Neural progenitor cell (in vitro differentiated cells): Measurements from ENCODE around the gene DNASE2. TPM values are rescaled to one million over a fixed set of nuclear protein-coding genes. Genes with fewer than 3 reads are reported as not detected.

Experiments
- DNase-seq: peaks from one replicate; pipeline ENCODE4 v3.0.0-alpha.2; 2016; ENCODE audit warnings: low spot score
- H2AFZ ChIP-seq: fragments of 200-600 bp; sonication (generic); replicated peaks from 2 replicates; pipeline ENCODE4 v1.6.1; 2016; ENCODE audit warnings: antibody characterized with exemption
- H3F3A ChIP-seq: fragments of 200-600 bp; sonication (generic); 2 replicates; pipeline ENCODE4 v1.6.1; 2016; ENCODE audit warnings: antibody characterized with exemption, low read depth
- H3K27ac ChIP-seq: fragments of 200-600 bp; sonication (generic); 2 replicates; pipeline ENCODE4 v1.5.1; 2016; ENCODE audit warnings: mild to moderate bottlenecking
- H3K27me3 ChIP-seq: fragments of 200-600 bp; sonication (generic); 2 replicates; pipeline ENCODE4 v1.6.1; 2016; ENCODE audit warnings: mild to moderate bottlenecking, moderate library complexity
- H3K36me3 ChIP-seq: fragments of 200-600 bp; sonication (generic); 2 replicates; pipeline ENCODE4 v1.5.1; 2016
- H3K4me1 ChIP-seq: fragments of 200-600 bp; sonication (generic); 2 replicates; pipeline ENCODE4 v1.6.1; 2016; ENCODE audit warnings: mixed run types
- H3K4me2 ChIP-seq: fragments of 200-600 bp; sonication (generic); 2 replicates; pipeline ENCODE4 v1.6.1; 2016
- H3K4me3 ChIP-seq: fragments of 200-600 bp; sonication (generic); 2 replicates; pipeline ENCODE4 v1.5.1; 2016
- H3K79me2 ChIP-seq: fragments of 200-600 bp; sonication (generic); 2 replicates; pipeline ENCODE4 v1.6.1; 2016; ENCODE audit warnings: low read depth
- H3K9ac ChIP-seq: fragments of 200-600 bp; sonication (generic); 2 replicates; pipeline ENCODE4 v1.6.1; 2016
- H3K9me3 ChIP-seq: fragments of 200-600 bp; sonication (generic); 2 replicates; pipeline ENCODE4 v1.5.1; 2016; ENCODE audit warnings: low read depth
- H4K20me1 ChIP-seq: fragments of 200-600 bp; sonication (generic); 2 replicates; pipeline ENCODE4 v1.6.1; 2016; ENCODE audit warnings: low read depth
- H3K27ac Mint-ChIP-seq: 3 replicates; pipeline ENCODE4 v1.8.0; 2021; ENCODE audit warnings: mixed read lengths
- H3K27me3 Mint-ChIP-seq: 2 replicates; pipeline ENCODE4 v1.8.0; 2022; ENCODE audit warnings: low read depth, mild to moderate bottlenecking, inconsistent platforms, moderate library complexity, mixed read lengths; ENCODE audit not compliant: insufficient read depth
- H3K36me3 Mint-ChIP-seq: 3 replicates; pipeline ENCODE4 v1.8.0; 2021; ENCODE audit warnings: mixed read lengths
- H3K4me1 Mint-ChIP-seq: 3 replicates; pipeline ENCODE4 v1.8.0; 2021; ENCODE audit warnings: mixed read lengths
- H3K4me3 Mint-ChIP-seq: 3 replicates; pipeline ENCODE4 v1.8.0; 2021; ENCODE audit warnings: mild to moderate bottlenecking, moderate library complexity, mixed read lengths
- H3K9me3 Mint-ChIP-seq: 3 replicates; pipeline ENCODE4 v1.8.0; 2020; ENCODE audit warnings: mixed read lengths
- CTCF ChIP-seq: fragments of 200-600 bp; sonication (generic); IDR thresholded peaks from 2 replicates; pipeline ENCODE4 v1.5.1; 2017; ENCODE audit warnings: antibody characterized with exemption, mild to moderate bottlenecking
- EZH2 ChIP-seq: fragments of 200-600 bp; sonication (generic); IDR thresholded peaks from 2 replicates; pipeline ENCODE4 v1.6.1; 2017; ENCODE audit warnings: antibody characterized with exemption, mild to moderate bottlenecking, moderate library complexity
- EZH2phosphoT487 ChIP-seq: fragments of 200-600 bp; sonication (generic); IDR thresholded peaks from 2 replicates; pipeline ENCODE4 v1.6.1; 2017; ENCODE audit warnings: antibody characterized with exemption
- total RNA-seq: library from RNA; depleted of rRNA; stranded (reverse); fragments of >200 nt; gene quantifications from 2 replicates; pipeline ENCODE4 v1.2.3, GENCODE V29; 2015; ENCODE audit warnings: low replicate concordance

The DNASE2 gene
- total RNA-seq, 1 donor from 2014 or later = 8.7 TPM

- Histone ChIP-seq H3K27me3 (peaks cover under 1% of the 10 kb centered on the region), H3K4me2 (no peak overlapping the region), H3F3A (peaks cover 5% of the 10 kb centered on the region), H2AFZ (no peak overlapping the region), H4K20me1 (no peaks in the 10 kb centered on the region), H3K79me2 (no peaks in the 10 kb centered on the region), H3K4me1 (no peaks in the 10 kb centered on the region), H3K9me3 (no peaks in the 10 kb centered on the region), H3K9ac (no peak overlapping the region), H3K36me3 (no peaks in the 10 kb centered on the region), H3K4me3 (no peak overlapping the region), H3K27ac (no peak overlapping the region)
- Mint-ChIP-seq H3K9me3 (peaks cover 6% of the 10 kb centered on the region), H3K27ac (peak overlapping the region; percentile 53), H3K4me3 (no peak overlapping the region), H3K27me3 (peaks cover 24% of the 10 kb centered on the region), H3K36me3 (peaks cover 16% of the 10 kb centered on the region), H3K4me1 (no peaks in the 10 kb centered on the region)
- TF ChIP-seq CTCF (no peak), EZH2phosphoT487 (no peak), EZH2 (no peak)
- DNase-seq = no peak
These were observed 6.2 kb downstream of the DNASE2 start for GRCh38 chr19:12875086-12875485.

- TF ChIP-seq EZH2phosphoT487 (no peak), CTCF (no peak), EZH2 (no peak)
- Mint-ChIP-seq H3K9me3 (peaks cover 6% of the 10 kb centered on the region), H3K4me1 (no peaks in the 10 kb centered on the region), H3K36me3 (peaks cover 18% of the 10 kb centered on the region), H3K4me3 (no peak overlapping the region), H3K27ac (no peak overlapping the region), H3K27me3 (peaks cover 24% of the 10 kb centered on the region)
- Histone ChIP-seq H3K9me3 (no peaks in the 10 kb centered on the region), H3K4me1 (no peaks in the 10 kb centered on the region), H3K9ac (no peak overlapping the region), H3K27ac (no peak overlapping the region), H3K4me3 (no peak overlapping the region), H4K20me1 (no peaks in the 10 kb centered on the region), H3K36me3 (no peaks in the 10 kb centered on the region), H3K4me2 (no peak overlapping the region), H3K27me3 (no peaks in the 10 kb centered on the region), H3K79me2 (no peaks in the 10 kb centered on the region), H2AFZ (no peak overlapping the region), H3F3A (peaks cover 5% of the 10 kb centered on the region)
- no peak for DNase-seq
These were observed 7.1 kb downstream of the DNASE2 start for GRCh38 chr19:12873891-12874745.

- no peaks in the 10 kb centered on the region for H3K36me3 ChIP-seq
- peaks cover 9% of the 10 kb centered on the region for H3F3A ChIP-seq
- H3K9ac ChIP-seq = no peak overlapping the region
- TF ChIP-seq EZH2phosphoT487 = no peak
- no peak for TF ChIP-seq EZH2
- TF ChIP-seq CTCF = no peak
- no peaks in the 10 kb centered on the region for H3K9me3 ChIP-seq
- H3K4me3 Mint-ChIP-seq = peak overlapping the region; percentile 19
- H2AFZ ChIP-seq = no peak overlapping the region
- peaks cover 21% of the 10 kb centered on the region for H3K36me3 Mint-ChIP-seq
- H3K79me2 ChIP-seq = no peaks in the 10 kb centered on the region
- H3K27ac Mint-ChIP-seq = no peak overlapping the region
- H3K4me1 ChIP-seq = no peaks in the 10 kb centered on the region
- no peaks in the 10 kb centered on the region for H3K4me1 Mint-ChIP-seq
- peaks cover 6% of the 10 kb centered on the region for H3K9me3 Mint-ChIP-seq
- peaks cover 21% of the 10 kb centered on the region for H3K27me3 Mint-ChIP-seq
- H3K27ac ChIP-seq = no peak overlapping the region
- H3K4me2 ChIP-seq = no peak overlapping the region
- peak; percentile 21 for DNase-seq
- H3K4me3 ChIP-seq = no peak overlapping the region
- H3K27me3 ChIP-seq = no peaks in the 10 kb centered on the region
- H4K20me1 ChIP-seq = no peaks in the 10 kb centered on the region
These were observed 8.0 kb downstream of the DNASE2 start for GRCh38 chr19:12872941-12873890.
